ENCODE measurements around the gene MLXIP. TPM values are rescaled to one million over a fixed set of nuclear protein-coding genes. Genes with fewer than 3 reads are reported as not detected.

The MLXIP gene
- total RNA-seq, 2 experiments from 2014 or later: 17.7 to 26.4 TPM

DNA sequence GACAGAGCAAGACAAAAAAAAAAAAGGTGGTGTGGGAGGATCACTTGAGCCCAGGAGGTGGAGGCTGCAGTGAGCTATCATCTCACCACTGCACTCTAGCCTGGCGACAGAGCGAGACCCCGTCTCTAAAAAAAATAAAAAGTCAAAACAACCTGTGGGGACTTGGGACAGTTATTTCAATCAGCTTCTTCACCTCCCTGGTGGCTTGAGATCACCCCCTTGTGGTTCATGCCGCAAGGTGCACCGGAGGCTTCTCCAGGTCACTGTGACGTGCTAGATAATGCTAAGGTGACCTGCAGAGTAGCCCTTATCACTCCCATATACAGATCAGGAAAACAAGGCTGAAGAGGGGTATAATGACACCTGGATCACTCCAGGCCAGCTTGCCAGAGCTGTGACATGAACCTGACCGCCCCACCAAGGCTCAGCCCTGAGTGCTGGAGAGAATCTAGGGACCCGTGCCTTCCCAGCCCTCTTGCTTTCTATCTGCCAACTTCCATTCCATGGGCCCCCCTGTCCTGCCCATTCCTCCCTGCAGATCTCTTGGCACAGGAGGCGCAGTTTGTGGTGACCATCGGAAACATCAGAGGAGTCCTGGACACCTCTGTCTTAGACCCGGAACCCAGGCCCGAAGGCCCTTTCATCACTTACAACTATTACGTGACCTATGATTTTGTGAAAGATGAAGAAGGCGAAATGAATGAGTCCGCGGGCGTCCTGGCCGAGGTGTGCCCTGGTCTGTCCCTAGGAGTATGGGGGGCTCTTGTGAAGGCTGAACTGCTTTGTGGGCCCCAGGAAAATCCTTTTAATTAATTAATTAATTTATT is 112.5 kb downstream of the MLXIP start:
- DNase-seq (peak; percentile 86), ATAC-seq (peak; percentile 93)
- intact Hi-C loops (cut with DNase I, micrococcal nuclease): loop anchor here (1.0 to 10.0 kb wide), 7 partner anchors 31 to 276 kb away; partner anchors contain the start of gene CFAP251 (in 2 of the 2)
- Mint-ChIP-seq H3K27ac (no peak overlapping the region), H3K9me3 (ENCODE audit: low read depth) (peaks cover 3% of the 10 kb centered on the region), H3K27me3 (peaks cover 2% of the 10 kb centered on the region), H3K36me3 (ENCODE audit: low read depth) (no peaks in the 10 kb centered on the region), H3K4me1 (no peaks in the 10 kb centered on the region), H3K4me3 (no peak overlapping the region)
- POLR2A ChIA-PET: interaction anchor here (0.5 kb wide), 1 partner anchor 59 kb away, joined by 4 read pairs; no protein-coding TSS in a partner anchor
- CTCF ChIA-PET: interaction anchor here (0.5 to 2.5 kb wide), 15 partner anchors 9 to 273 kb away, joined by 3 to 11 read pairs (median 3); partner anchors contain the start of genes CFAP251 and LRRC43

DNA sequence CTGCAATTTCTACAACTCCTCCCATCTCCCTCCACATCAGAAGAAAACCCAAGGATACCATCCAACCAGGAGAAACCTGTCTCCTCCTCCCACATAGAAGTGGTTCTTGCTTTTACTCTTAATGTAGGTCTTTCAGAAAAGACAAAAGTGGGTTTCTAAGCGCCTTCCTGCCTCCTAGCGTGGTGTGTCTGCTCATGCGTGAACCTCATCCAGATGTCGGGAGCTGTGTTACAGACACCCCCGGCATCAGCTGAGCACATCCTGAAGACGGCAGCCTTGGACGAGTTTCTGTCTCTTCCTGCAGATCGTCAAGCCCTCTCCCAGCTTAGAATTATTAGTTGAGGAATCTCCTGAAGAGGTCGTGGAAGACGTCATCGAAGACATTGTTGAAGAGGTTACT is 113.9 kb downstream of the MLXIP start:
- no peak for ATAC-seq
- H3K27me3 Mint-ChIP-seq: peaks cover 7% of the 10 kb centered on the region
- H3K9me3 Mint-ChIP-seq (ENCODE audit: low read depth): peaks cover 3% of the 10 kb centered on the region
- no peaks in the 10 kb centered on the region for H3K36me3 Mint-ChIP-seq (ENCODE audit: low read depth)
- POLR2A ChIA-PET: interaction anchor here (0.7 kb wide), 1 partner anchor 1628 kb away, joined by 3 read pairs; no protein-coding TSS in a partner anchor
- peaks cover 2% of the 10 kb centered on the region for H3K4me1 Mint-ChIP-seq
- intact Hi-C loops (cut with DNase I, micrococcal nuclease): loop anchor here (5.0 to 10.0 kb wide), 3 partner anchors 35 to 278 kb away; partner anchors contain the start of gene CFAP251 (in 2 of the 2)
- CTCF ChIA-PET: interaction anchor here (0.8 to 2.5 kb wide), 6 partner anchors 12 to 150 kb away, joined by 3 to 11 read pairs (median 4); no protein-coding TSS in a partner anchor
- no peak for DNase-seq
- no peak overlapping the region for H3K27ac Mint-ChIP-seq
- H3K4me3 Mint-ChIP-seq: no peak overlapping the region

DNA sequence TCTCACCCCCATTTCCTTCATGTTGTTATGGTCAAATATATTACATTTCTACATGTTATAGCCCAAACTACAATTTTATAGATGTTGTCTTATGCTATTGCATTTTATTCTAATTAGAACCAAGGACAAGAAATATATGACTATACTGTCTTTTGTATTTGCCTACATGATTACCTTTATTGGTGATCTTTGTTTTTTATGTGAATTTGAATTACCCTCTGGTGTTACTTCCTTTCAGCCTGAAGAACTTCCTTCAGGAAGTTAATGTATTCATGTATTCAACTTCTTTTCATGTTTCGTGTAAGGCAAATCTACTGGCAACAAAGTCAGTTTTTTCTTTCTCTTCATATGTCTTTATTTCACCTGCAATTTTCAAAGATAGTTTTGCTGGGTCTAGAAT is 116.2 kb downstream of the MLXIP start:
- intact Hi-C loops (cut with DNase I, micrococcal nuclease): loop anchor here (5.0 to 10.0 kb wide), 3 partner anchors 38 to 280 kb away; partner anchors contain the start of gene CFAP251 (in 2 of the 2)
- ChIA-PET POLR2A (no interaction called here), CTCF (interaction anchor here (0.5 to 1.2 kb wide), 3 partner anchors 70 to 340 kb away, joined by 3 read pairs; no protein-coding TSS in a partner anchor)
- H3K27ac Mint-ChIP-seq: no peak overlapping the region
- peaks cover 3% of the 10 kb centered on the region for H3K9me3 Mint-ChIP-seq (ENCODE audit: low read depth)
- no peak for DNase-seq
- peaks cover 8% of the 10 kb centered on the region for H3K4me1 Mint-ChIP-seq
- no peak overlapping the region for H3K4me3 Mint-ChIP-seq
- H3K27me3 Mint-ChIP-seq: peaks cover 12% of the 10 kb centered on the region
- no peaks in the 10 kb centered on the region for H3K36me3 Mint-ChIP-seq (ENCODE audit: low read depth)
- no peak for ATAC-seq

DNA sequence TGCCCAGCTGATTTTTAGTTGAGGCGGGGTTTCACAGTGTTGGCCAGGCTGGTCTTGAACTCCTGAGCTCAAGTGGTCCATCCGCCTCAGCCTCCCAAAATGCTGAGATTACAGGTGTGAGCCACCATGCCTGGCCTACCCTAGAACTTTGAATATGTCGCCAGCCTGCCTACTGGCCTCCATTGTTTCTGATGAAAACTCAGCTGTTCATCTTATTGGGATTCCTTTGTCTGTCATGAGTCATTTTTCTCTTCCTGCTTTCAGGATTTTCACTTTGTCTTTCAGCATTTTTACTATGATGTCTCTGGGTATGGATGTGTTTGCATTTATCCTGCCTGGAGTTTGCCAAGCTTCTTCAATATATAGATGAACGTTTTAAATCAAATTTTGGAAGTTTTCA is 116.8 kb downstream of the MLXIP start:
- ChIA-PET POLR2A (interaction anchor here (0.6 kb wide), 1 partner anchor 90 kb away, joined by 4 read pairs; no protein-coding TSS in a partner anchor), CTCF (interaction anchor here (0.6 to 1.2 kb wide), 4 partner anchors 22 to 339 kb away, joined by 3 read pairs; no protein-coding TSS in a partner anchor)
- H3K36me3 Mint-ChIP-seq (ENCODE audit: low read depth): no peaks in the 10 kb centered on the region
- peaks cover 3% of the 10 kb centered on the region for H3K9me3 Mint-ChIP-seq (ENCODE audit: low read depth)
- no peak overlapping the region for H3K27ac Mint-ChIP-seq
- no peak overlapping the region for H3K4me3 Mint-ChIP-seq
- no peak for DNase-seq
- intact Hi-C loops (cut with DNase I, micrococcal nuclease): loop anchor here in 1 of 2 experiments (10.0 kb wide), 1 partner anchor 281 kb away; the partner anchor contains the start of gene CFAP251
- peaks cover 12% of the 10 kb centered on the region for H3K27me3 Mint-ChIP-seq
- ATAC-seq: no peak
- H3K4me1 Mint-ChIP-seq: peaks cover 8% of the 10 kb centered on the region

Other genes starting within 250 kb of the MLXIP start
- gene HPD, start 219.9 kb upstream of the MLXIP start, total RNA-seq: not detected
- gene PSMD9, start 190.0 kb upstream of the MLXIP start, total RNA-seq: 10 to 100 TPM; 50.4 to 56.2 TPM
- gene CFAP251, start 160.2 kb upstream of the MLXIP start, total RNA-seq: under 1 TPM; 0.59 to 0.65 TPM
- 1 to 10 TPM; 6.4 to 6.6 TPM for gene BCL7A, start 56.9 kb upstream of the MLXIP start, total RNA-seq
- gene IL31, start 95.5 kb downstream of the MLXIP start, total RNA-seq: 1 to 10 TPM; 2.1 to 4.0 TPM
- gene LRRC43, start 104.4 kb downstream of the MLXIP start, total RNA-seq: under 1 TPM in 1 of 2 experiments, not detected in 1; 0.37 TPM
- 1 to 10 TPM; 2.0 to 2.6 TPM for gene B3GNT4, start 125.0 kb downstream of the MLXIP start, total RNA-seq
- gene DIABLO, start 147.3 kb downstream of the MLXIP start, total RNA-seq: 10 to 100 TPM; 46.3 to 47.0 TPM
- gene VPS33A, start 187.7 kb downstream of the MLXIP start, total RNA-seq: 10 to 100 TPM; 24.8 to 26.4 TPM

Data from activated CD4-positive, alpha-beta T cell treated with anti-CD3 and anti-CD28 coated beads for 36 hours (primary cell).